HG03442 (cell line): ENCODE results near the gene TRANK1.

Source experiments
- ATAC-seq: cut with Tn5 transposase; IDR thresholded peaks from one replicate; pipeline ENCODE4 v1.9.1; 2021; ENCODE audit warnings: mild to moderate bottlenecking, moderate library complexity; ENCODE audit not compliant: unreplicated experiment

TRANK1 gene

GRCh38 chr3:36811768-36812167 is 133.1 kb downstream of the TRANK1 start:
- ATAC-seq = no peak

DNA sequence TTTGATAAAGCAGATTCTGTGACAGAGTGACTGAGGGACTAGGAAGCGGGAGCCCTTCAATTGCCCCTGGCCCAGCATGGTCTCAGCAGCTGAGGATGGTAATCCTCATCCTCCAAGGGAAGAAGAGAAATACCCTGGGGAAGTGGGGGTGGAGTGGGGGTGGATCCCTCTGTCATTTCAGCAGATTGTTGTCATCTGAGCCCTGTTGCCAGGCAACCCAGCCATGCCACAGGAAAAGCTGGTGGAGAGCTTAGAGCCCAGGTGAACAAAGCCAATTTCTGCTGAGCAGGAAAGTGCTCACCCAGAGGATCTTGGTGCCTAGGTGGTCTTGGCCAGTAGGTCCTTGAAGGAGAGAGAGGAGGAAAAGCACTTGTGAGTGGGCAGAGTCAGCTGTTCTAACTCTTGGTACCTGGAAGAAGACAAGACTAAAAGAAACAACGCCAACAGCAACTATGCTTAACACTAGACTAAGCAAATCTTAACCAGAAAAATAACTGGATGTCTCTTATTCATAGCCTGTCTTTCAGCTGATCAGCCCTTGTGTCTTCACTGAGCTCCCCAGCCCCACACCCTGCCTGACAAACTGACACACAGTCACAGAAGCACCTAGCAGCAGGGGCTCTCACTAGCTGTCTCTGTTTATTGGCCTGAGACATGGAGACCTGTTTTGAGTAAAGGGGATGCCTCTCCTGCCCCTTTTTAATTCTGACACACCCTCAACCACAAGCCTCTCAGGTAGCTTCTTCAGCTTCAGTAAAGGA is 140.4 kb downstream of the TRANK1 start:
- no peak for ATAC-seq

DNA sequence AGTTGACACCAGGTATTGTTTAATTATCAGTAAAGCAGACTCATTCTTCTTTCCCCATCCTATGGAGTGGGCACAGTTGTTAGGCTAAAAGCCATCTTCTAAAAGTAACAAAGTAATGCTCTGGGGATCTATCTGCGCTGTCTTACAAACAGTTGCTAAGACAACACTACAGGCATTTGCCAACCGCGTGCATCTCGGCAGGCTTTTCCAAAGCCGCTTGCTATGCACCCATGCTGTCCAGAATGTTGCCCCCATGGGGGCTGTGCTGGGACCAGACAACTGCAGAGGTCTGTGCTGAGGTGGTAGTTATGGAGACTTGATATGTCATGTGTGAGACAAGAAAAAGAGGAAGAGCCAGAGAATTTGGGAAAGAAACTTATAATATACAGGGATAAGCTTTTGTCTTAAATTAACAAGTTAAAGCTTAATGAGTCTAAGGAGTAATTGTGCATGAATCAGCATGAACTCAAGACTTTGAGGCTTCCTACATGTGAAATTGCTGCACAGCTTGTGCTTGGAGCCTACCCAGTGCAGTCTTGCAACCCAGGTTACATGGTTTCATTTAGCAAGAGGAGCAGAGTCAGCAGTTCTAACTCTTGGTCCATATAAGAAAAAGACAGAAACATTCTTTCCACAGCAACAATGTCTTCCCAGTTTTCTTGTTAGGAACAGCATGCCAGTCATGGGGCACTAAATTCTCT is 141.6 kb downstream of the TRANK1 start:
- ATAC-seq = no peak

DNA sequence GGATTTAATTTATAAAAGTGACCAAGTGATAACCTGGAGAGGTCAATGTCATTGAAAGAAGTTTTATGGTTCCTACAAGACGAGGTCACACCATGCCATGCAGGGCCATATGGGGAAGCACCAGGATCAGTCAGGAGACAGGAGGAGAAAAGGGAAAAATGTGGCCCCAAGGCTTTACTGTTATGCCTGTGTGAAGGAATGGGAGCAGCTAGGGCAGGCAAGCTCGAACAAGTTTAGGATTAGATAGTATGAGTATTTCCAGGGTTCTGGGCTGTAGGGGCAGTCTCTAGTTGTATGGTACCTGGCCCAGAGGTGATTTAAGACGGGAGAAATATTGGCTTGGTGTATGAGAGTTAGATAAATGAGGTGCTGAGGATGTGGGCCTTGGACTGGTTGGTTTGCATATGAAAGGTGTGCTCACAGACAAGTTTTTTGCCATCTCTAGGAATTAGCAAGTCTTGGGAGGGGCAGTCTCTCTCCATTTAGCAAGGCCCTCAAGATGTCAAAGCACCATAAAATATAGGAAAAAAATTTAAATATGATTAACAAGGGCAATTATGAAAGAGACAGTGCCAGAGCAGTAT is 144.2 kb downstream of the TRANK1 start:
- no peak for ATAC-seq

GRCh38 chr3:36796881-36797280 is 148.0 kb downstream of the TRANK1 start:
- ATAC-seq = no peak

- no peak for ATAC-seq
These were observed 148.7 kb downstream of the TRANK1 start for GRCh38 chr3:36796161-36796560.

GRCh38 chr3:36795622-36796021 is 149.2 kb downstream of the TRANK1 start:
- no peak for ATAC-seq

GRCh38 chr3:36792342-36792741 is 152.5 kb downstream of the TRANK1 start:
- ATAC-seq = no peak

- ATAC-seq = no peak
These were observed 154.1 kb downstream of the TRANK1 start for GRCh38 chr3:36790765-36791164.

DNA sequence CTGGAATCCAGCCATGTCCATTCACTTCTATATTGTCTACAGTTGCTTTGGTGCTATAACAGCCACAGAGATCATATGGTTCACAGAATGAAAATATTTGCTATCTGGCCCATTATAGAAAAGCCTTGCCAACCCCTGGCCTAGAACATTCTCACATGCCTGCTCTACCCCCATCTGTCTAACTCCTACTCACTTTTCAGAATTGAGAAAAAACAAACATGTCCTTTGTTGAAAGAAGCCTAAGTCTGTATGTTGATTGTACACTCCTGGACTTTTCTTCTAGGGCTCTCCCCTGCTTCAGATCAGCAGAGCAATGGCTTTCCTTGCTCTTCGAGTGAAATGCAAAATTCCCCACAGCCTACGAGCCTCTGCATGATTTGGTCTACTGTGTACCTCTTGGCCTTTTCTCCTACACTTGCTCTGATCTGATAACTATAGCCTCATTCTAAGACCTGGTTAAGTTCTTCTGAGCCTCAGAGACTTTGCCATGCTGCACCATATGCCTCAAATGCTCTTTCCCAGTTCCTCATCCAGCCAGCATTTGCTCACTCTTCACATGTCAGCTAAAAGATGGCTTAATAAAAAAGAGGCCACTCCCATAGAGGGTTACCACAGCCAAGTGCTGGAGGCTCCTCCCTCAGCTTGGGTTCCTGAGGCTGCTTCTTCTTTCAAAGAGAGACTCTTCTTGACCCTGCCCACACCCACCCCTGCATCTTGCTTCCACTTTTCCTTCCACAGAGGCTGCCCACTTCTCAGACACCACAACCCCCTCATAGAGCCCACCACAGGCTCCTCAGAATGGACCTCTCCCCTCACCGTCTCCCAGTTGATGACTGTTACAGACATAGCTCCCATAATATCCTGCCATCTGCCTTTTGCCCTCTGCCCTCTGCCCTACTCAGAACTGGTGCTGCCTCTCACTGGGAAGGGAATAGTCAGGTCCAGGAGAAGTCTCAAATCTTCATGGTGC is 157.6 kb downstream of the TRANK1 start:
- ATAC-seq = no peak

DNA sequence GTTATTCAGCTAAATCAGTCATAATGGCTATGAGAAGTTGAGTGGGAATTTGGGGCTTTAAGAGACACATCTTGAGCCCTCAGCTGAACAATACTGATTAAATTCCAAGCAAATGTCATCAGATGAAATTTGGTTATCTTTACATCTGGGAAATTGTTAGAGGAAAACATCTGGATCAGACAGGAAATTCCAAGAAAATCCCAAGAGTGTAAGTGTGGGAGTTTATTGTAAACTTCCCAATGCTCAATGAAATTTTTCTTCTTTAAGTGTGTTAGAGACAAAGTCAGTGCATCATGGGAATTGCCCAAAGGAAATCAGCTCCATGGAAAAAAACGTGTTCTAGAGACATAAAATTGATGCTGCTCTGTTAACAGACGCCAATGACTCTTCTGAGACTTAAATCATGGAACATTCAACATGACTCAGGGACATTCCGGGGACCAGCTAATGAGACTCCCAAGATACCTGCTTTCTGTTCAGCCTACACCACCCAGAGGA is 160.7 kb downstream of the TRANK1 start:
- no peak for ATAC-seq

GRCh38 chr3:36777424-36778218 is 167.2 kb downstream of the TRANK1 start:
- peak; percentile 41 for ATAC-seq
